WTC11 (cell line): ENCODE results near the gene ALAS1. TPM values are rescaled to one million over a fixed set of nuclear protein-coding genes. Genes with fewer than 3 reads are reported as not detected.

ENCODE experiments used
- ATAC-seq: fragments of 200-7000 bp; cut with Tn5 transposase; 2 replicates; pipeline ENCODE4 v1.10.0; 2021; ENCODE audit warnings: mild to moderate bottlenecking, moderate library complexity
- CTCF ChIA-PET: fragments of 300-600 bp; sonication (Branson Sonifier 250); formaldehyde crosslinking; loops from one replicate; lab custom pipeline; 2021; ENCODE audit warnings: antibody characterized with exemption; lab: Charles Lee
- POLR2A ChIA-PET: fragments of 350-600 bp; sonication (Branson Sonifier 250); formaldehyde crosslinking; loops from one replicate; lab custom pipeline; 2021; ENCODE audit warnings: antibody characterized with exemption; lab: Charles Lee
- DNase-seq: peaks from one replicate; pipeline ENCODE4 v3.0.0; 2021; ENCODE audit warnings: low spot score
- H3K27ac Mint-ChIP-seq: 2 replicates; pipeline ENCODE4 v1.8.0; 2021; ENCODE audit warnings: mixed read lengths
- H3K27me3 Mint-ChIP-seq: 2 replicates; pipeline ENCODE4 v1.8.0; 2021; ENCODE audit warnings: low read depth, mild to moderate bottlenecking, moderate library complexity, mixed read lengths
- H3K36me3 Mint-ChIP-seq: 2 replicates; pipeline ENCODE4 v1.8.0; 2021; ENCODE audit warnings: mixed read lengths
- H3K4me1 Mint-ChIP-seq: 2 replicates; pipeline ENCODE4 v1.8.0; 2022; ENCODE audit warnings: mixed read lengths
- H3K4me3 Mint-ChIP-seq: 2 replicates; pipeline ENCODE4 v1.8.0; 2021; ENCODE audit warnings: mild to moderate bottlenecking, moderate library complexity, mixed read lengths
- H3K9me3 Mint-ChIP-seq: 2 replicates; pipeline ENCODE4 v1.8.0; 2021; ENCODE audit warnings: mixed read lengths
- CREM ChIP-seq: sonication (generic); formaldehyde crosslinking; IDR thresholded peaks from 2 replicates; pipeline ENCODE4 v1.8.1; 2022; ENCODE audit warnings: mild to moderate bottlenecking, missing genetic modification reagents, moderate library complexity
- FOXJ3 ChIP-seq: sonication (generic); formaldehyde crosslinking; IDR thresholded peaks from 2 replicates; pipeline ENCODE4 v1.9.0; 2021; ENCODE audit warnings: missing genetic modification reagents, mild to moderate bottlenecking, borderline replicate concordance
- FOXP1 ChIP-seq: sonication (generic); formaldehyde crosslinking; IDR thresholded peaks from 2 replicates; pipeline ENCODE4 v1.8.0; 2022; ENCODE audit warnings: missing genetic modification reagents, mild to moderate bottlenecking, moderate library complexity, borderline replicate concordance
- HMGA2 ChIP-seq: fragments of 250-450 bp; sonication (Bioruptor Pico); IDR thresholded peaks from 2 replicates; pipeline ENCODE4 v1.4.0; 2021; ENCODE audit warnings: mild to moderate bottlenecking, moderate library complexity
- JUN ChIP-seq: sonication (generic); formaldehyde crosslinking; IDR thresholded peaks from 2 replicates; pipeline ENCODE4 v1.8.0; 2023; ENCODE audit warnings: mild to moderate bottlenecking, missing genetic modification reagents
- MXD4 ChIP-seq: fragments of 250-450 bp; sonication (Bioruptor Pico); IDR thresholded peaks from 2 replicates; pipeline ENCODE4 v1.8.0; 2021; ENCODE audit warnings: mild to moderate bottlenecking, moderate library complexity, borderline replicate concordance
- MYBL2 ChIP-seq: sonication (generic); formaldehyde crosslinking; IDR thresholded peaks from 2 replicates; pipeline ENCODE4 v1.8.1; 2023; ENCODE audit warnings: mild to moderate bottlenecking, moderate library complexity, missing genetic modification reagents
- NFYB ChIP-seq: sonication (generic); formaldehyde crosslinking; conservative IDR thresholded peaks from 2 replicates; pipeline ENCODE4 v1.8.0; 2022; ENCODE audit warnings: low read depth, missing genetic modification reagents
- PRRX2 ChIP-seq: fragments of 250-450 bp; sonication (Bioruptor Pico); IDR thresholded peaks from 2 replicates; pipeline ENCODE4 v1.8.0; 2021; ENCODE audit warnings: mild to moderate bottlenecking
- RELA ChIP-seq: sonication (generic); formaldehyde crosslinking; IDR thresholded peaks from 2 replicates; pipeline ENCODE4 v1.8.1; 2022; ENCODE audit warnings: missing genetic modification reagents, mild to moderate bottlenecking, borderline replicate concordance
- SOX15 ChIP-seq: fragments of 250-450 bp; sonication (Bioruptor Pico); IDR thresholded peaks from 2 replicates; pipeline ENCODE4 v1.9.0; 2021; ENCODE audit warnings: mild to moderate bottlenecking
- TP53 ChIP-seq: sonication (generic); formaldehyde crosslinking; IDR thresholded peaks from 2 replicates; pipeline ENCODE4 v1.8.1; 2023; ENCODE audit warnings: mild to moderate bottlenecking, missing genetic modification reagents
- ZNF232 ChIP-seq: sonication (generic); formaldehyde crosslinking; IDR thresholded peaks from 2 replicates; pipeline ENCODE4 v1.8.0; 2022; ENCODE audit warnings: mild to moderate bottlenecking, missing genetic modification reagents
- ZNF423 ChIP-seq: fragments of 250-450 bp; sonication (Bioruptor Pico); IDR thresholded peaks from 2 replicates; pipeline ENCODE4 v2.1.2; 2022; ENCODE audit warnings: mild to moderate bottlenecking, moderate library complexity
- ZNF671 ChIP-seq: fragments of 250-450 bp; sonication (Bioruptor Pico); IDR thresholded peaks from 2 replicates; pipeline ENCODE4 v1.8.0; 2021; ENCODE audit warnings: mild to moderate bottlenecking
- total RNA-seq: library from RNA; stranded (reverse); gene quantifications from 3 replicates; pipeline ENCODE4 v1.2.3, GENCODE V29; 2021
- TF ChIP-seq, protein P1 (sequence below): sonication (generic); formaldehyde crosslinking; IDR thresholded peaks from 2 replicates; pipeline ENCODE4 v1.8.1; 2022; ENCODE audit warnings: low read depth, mild to moderate bottlenecking, moderate library complexity, missing genetic modification reagents, borderline replicate concordance
- TF ChIP-seq, protein P2 (sequence below): sonication (generic); formaldehyde crosslinking; conservative IDR thresholded peaks from 2 replicates; pipeline ENCODE4 v1.8.1; 2022; ENCODE audit warnings: mild to moderate bottlenecking, missing genetic modification reagents
- TF ChIP-seq, protein P3 (sequence below): sonication (generic); formaldehyde crosslinking; IDR thresholded peaks from 2 replicates; pipeline ENCODE4 v1.8.1; 2023; ENCODE audit warnings: mild to moderate bottlenecking, moderate library complexity, missing genetic modification reagents
- TF ChIP-seq, protein P4 (sequence below): sonication (generic); formaldehyde crosslinking; IDR thresholded peaks from 2 replicates; pipeline ENCODE4 v1.8.1; 2023; ENCODE audit warnings: mild to moderate bottlenecking, missing genetic modification reagents, moderate library complexity
- TF ChIP-seq, protein P5 (sequence below): sonication (generic); formaldehyde crosslinking; IDR thresholded peaks from 2 replicates; pipeline ENCODE4 v1.8.1; 2023; ENCODE audit warnings: mild to moderate bottlenecking, missing genetic modification reagents, borderline replicate concordance
- TF ChIP-seq, protein P6 (sequence below): sonication (generic); formaldehyde crosslinking; IDR thresholded peaks from 2 replicates; pipeline ENCODE4 v1.8.0; 2023; ENCODE audit warnings: missing genetic modification reagents, mild to moderate bottlenecking, borderline replicate concordance
- TF ChIP-seq, protein P7 (sequence below): sonication (generic); formaldehyde crosslinking; IDR thresholded peaks from 2 replicates; pipeline ENCODE4 v1.8.0; 2022; ENCODE audit warnings: mild to moderate bottlenecking, missing genetic modification reagents

Gene ALAS1
- total RNA-seq, 1 experiment from 2014 or later, result 39.1 TPM

DNA sequence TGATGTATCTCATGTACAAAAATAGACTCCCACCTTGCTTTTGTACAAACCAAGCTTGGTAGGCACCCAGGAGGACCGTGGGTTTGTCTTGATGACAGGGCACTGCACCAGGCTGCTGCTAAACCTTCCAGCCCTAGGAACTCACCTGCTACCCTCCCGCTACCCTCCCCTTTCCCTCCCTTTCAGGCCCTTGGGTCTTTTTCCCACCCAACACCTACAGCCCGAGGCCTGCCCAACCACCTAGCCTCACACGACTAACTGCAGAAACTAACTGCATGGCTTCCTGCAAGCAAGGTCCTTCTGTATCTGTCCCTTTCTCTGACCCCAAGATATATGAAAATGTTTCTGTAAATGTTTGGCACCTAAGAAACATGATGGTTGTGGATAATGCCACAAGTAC, 58.7 kb downstream of the ALAS1 start (continued):
- TF ChIP-seq, protein P1, sequence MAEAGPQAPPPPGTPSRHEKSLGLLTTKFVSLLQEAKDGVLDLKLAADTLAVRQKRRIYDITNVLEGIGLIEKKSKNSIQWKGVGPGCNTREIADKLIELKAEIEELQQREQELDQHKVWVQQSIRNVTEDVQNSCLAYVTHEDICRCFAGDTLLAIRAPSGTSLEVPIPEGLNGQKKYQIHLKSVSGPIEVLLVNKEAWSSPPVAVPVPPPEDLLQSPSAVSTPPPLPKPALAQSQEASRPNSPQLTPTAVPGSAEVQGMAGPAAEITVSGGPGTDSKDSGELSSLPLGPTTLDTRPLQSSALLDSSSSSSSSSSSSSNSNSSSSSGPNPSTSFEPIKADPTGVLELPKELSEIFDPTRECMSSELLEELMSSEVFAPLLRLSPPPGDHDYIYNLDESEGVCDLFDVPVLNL (CRISPR knock-in tag), result no peak
- no peak for TF ChIP-seq MXD4
- no peak for TF ChIP-seq ZNF232 (CRISPR knock-in tag)
- TF ChIP-seq, all 79 proteins: peak for 0

DNA sequence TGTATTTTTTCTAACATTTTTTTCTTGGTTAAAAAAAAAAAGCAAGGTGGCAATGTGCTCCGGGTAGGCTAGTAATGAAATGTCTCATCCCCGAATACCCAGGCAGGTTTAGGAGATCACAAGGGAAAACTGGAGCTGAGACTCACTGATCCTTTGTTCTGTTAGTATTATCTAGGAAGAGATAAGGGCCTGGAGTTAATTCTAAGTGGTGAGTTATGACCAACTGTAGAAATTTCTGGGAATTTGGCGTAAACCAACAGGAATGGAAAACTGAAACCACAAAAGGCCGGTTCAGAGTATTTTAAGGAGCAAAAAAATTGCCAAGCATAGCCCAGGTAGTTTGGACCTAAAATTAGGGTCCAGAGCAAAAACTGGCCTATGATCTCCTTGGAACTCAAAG, 60.0 kb downstream of the ALAS1 start:
- POLR2A ChIA-PET, result no interaction called here
- CTCF ChIA-PET, result interaction anchor here (1.0 to 1.2 kb wide), 2 partner anchors 26 to 38 kb away, joined by 3 to 4 read pairs; no protein-coding TSS in a partner anchor
- Mint-ChIP-seq H3K4me1 (no peaks in the 10 kb centered on the region), H3K4me3 (no peak overlapping the region), H3K9me3 (no peaks in the 10 kb centered on the region), H3K36me3 (peaks cover 87% of the 10 kb centered on the region), H3K27me3 (no peaks in the 10 kb centered on the region), H3K27ac (no peak overlapping the region)
- TF ChIP-seq HMGA2 (no peak), FOXP1 (CRISPR knock-in tag) (no peak), MYBL2 (CRISPR knock-in tag) (no peak), CREM (CRISPR knock-in tag) (no peak), FOXJ3 (CRISPR knock-in tag) (no peak), SOX15 (CRISPR knock-in tag) (no peak), JUN (CRISPR knock-in tag) (no peak), TP53 (CRISPR knock-in tag) (no peak), PRRX2 (no peak), ZNF423 (CRISPR knock-in tag) (no peak), ZNF671 (no peak), NFYB (CRISPR knock-in tag) (no peak), RELA (CRISPR knock-in tag) (no peak)
- TF ChIP-seq, protein P2, sequence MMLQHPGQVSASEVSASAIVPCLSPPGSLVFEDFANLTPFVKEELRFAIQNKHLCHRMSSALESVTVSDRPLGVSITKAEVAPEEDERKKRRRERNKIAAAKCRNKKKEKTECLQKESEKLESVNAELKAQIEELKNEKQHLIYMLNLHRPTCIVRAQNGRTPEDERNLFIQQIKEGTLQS (CRISPR knock-in tag), result no peak
- TF ChIP-seq, protein P3, sequence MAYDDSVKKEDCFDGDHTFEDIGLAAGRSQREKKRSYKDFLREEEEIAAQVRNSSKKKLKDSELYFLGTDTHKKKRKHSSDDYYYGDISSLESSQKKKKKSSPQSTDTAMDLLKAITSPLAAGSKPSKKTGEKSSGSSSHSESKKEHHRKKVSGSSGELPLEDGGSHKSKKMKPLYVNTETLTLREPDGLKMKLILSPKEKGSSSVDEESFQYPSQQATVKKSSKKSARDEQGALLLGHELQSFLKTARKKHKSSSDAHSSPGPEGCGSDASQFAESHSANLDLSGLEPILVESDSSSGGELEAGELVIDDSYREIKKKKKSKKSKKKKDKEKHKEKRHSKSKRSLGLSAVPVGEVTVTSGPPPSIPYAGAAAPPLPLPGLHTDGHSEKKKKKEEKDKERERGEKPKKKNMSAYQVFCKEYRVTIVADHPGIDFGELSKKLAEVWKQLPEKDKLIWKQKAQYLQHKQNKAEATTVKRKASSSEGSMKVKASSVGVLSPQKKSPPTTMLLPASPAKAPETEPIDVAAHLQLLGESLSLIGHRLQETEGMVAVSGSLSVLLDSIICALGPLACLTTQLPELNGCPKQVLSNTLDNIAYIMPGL, result no peak
- TF ChIP-seq, protein P4, sequence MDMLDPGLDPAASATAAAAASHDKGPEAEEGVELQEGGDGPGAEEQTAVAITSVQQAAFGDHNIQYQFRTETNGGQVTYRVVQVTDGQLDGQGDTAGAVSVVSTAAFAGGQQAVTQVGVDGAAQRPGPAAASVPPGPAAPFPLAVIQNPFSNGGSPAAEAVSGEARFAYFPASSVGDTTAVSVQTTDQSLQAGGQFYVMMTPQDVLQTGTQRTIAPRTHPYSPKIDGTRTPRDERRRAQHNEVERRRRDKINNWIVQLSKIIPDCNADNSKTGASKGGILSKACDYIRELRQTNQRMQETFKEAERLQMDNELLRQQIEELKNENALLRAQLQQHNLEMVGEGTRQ (CRISPR knock-in tag), result no peak
- TF ChIP-seq, protein P5, sequence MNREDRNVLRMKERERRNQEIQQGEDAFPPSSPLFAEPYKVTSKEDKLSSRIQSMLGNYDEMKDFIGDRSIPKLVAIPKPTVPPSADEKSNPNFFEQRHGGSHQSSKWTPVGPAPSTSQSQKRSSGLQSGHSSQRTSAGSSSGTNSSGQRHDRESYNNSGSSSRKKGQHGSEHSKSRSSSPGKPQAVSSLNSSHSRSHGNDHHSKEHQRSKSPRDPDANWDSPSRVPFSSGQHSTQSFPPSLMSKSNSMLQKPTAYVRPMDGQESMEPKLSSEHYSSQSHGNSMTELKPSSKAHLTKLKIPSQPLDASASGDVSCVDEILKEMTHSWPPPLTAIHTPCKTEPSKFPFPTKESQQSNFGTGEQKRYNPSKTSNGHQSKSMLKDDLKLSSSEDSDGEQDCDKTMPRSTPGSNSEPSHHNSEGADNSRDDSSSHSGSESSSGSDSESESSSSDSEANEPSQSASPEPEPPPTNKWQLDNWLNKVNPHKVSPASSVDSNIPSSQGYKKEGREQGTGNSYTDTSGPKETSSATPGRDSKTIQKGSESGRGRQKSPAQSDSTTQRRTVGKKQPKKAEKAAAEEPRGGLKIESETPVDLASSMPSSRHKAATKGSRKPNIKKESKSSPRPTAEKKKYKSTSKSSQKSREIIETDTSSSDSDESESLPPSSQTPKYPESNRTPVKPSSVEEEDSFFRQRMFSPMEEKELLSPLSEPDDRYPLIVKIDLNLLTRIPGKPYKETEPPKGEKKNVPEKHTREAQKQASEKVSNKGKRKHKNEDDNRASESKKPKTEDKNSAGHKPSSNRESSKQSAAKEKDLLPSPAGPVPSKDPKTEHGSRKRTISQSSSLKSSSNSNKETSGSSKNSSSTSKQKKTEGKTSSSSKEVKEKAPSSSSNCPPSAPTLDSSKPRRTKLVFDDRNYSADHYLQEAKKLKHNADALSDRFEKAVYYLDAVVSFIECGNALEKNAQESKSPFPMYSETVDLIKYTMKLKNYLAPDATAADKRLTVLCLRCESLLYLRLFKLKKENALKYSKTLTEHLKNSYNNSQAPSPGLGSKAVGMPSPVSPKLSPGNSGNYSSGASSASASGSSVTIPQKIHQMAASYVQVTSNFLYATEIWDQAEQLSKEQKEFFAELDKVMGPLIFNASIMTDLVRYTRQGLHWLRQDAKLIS, result no peak
- TF ChIP-seq, protein P6, sequence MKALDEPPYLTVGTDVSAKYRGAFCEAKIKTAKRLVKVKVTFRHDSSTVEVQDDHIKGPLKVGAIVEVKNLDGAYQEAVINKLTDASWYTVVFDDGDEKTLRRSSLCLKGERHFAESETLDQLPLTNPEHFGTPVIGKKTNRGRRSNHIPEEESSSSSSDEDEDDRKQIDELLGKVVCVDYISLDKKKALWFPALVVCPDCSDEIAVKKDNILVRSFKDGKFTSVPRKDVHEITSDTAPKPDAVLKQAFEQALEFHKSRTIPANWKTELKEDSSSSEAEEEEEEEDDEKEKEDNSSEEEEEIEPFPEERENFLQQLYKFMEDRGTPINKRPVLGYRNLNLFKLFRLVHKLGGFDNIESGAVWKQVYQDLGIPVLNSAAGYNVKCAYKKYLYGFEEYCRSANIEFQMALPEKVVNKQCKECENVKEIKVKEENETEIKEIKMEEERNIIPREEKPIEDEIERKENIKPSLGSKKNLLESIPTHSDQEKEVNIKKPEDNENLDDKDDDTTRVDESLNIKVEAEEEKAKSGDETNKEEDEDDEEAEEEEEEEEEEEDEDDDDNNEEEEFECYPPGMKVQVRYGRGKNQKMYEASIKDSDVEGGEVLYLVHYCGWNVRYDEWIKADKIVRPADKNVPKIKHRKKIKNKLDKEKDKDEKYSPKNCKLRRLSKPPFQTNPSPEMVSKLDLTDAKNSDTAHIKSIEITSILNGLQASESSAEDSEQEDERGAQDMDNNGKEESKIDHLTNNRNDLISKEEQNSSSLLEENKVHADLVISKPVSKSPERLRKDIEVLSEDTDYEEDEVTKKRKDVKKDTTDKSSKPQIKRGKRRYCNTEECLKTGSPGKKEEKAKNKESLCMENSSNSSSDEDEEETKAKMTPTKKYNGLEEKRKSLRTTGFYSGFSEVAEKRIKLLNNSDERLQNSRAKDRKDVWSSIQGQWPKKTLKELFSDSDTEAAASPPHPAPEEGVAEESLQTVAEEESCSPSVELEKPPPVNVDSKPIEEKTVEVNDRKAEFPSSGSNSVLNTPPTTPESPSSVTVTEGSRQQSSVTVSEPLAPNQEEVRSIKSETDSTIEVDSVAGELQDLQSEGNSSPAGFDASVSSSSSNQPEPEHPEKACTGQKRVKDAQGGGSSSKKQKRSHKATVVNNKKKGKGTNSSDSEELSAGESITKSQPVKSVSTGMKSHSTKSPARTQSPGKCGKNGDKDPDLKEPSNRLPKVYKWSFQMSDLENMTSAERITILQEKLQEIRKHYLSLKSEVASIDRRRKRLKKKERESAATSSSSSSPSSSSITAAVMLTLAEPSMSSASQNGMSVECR, result no peak
- TF ChIP-seq, protein P7, sequence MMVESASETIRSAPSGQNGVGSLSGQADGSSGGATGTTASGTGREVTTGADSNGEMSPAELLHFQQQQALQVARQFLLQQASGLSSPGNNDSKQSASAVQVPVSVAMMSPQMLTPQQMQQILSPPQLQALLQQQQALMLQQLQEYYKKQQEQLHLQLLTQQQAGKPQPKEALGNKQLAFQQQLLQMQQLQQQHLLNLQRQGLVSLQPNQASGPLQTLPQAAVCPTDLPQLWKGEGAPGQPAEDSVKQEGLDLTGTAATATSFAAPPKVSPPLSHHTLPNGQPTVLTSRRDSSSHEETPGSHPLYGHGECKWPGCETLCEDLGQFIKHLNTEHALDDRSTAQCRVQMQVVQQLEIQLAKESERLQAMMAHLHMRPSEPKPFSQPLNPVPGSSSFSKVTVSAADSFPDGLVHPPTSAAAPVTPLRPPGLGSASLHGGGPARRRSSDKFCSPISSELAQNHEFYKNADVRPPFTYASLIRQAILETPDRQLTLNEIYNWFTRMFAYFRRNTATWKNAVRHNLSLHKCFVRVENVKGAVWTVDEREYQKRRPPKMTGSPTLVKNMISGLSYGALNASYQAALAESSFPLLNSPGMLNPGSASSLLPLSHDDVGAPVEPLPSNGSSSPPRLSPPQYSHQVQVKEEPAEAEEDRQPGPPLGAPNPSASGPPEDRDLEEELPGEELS, result no peak
- DNase-seq (no peak), ATAC-seq (no peak)
